Glutamatergic neuron (in vitro differentiated cells): ENCODE results near the gene STOML3. TPM values are rescaled to one million over a fixed set of nuclear protein-coding genes. Genes with fewer than 3 reads are reported as not detected.
A peak's percentile ranks its signal among the peaks of the same experiment; 100 is the strongest.

Experiments used
- DNase-seq: peaks from one replicate; pipeline ENCODE4 v3.0.0; 2022
- H3K27ac Mint-ChIP-seq: one replicate; pipeline ENCODE4 v1.8.0; 2020; ENCODE audit warnings: mild to moderate bottlenecking, mixed read lengths, inconsistent platforms; ENCODE audit not compliant: unreplicated experiment
- H3K27me3 Mint-ChIP-seq: one replicate; pipeline ENCODE4 v1.8.0; 2020; ENCODE audit warnings: mild to moderate bottlenecking, moderate library complexity, mixed read lengths, inconsistent platforms; ENCODE audit not compliant: unreplicated experiment
- H3K36me3 Mint-ChIP-seq: one replicate; pipeline ENCODE4 v1.8.0; 2020; ENCODE audit warnings: mild to moderate bottlenecking, mixed read lengths, inconsistent platforms; ENCODE audit not compliant: unreplicated experiment
- H3K4me1 Mint-ChIP-seq: one replicate; pipeline ENCODE4 v1.8.0; 2020; ENCODE audit warnings: mild to moderate bottlenecking, low read depth, mixed read lengths, inconsistent platforms; ENCODE audit not compliant: unreplicated experiment
- H3K4me3 Mint-ChIP-seq: one replicate; pipeline ENCODE4 v1.8.0; 2020; ENCODE audit warnings: mild to moderate bottlenecking, mixed read lengths, inconsistent platforms; ENCODE audit not compliant: unreplicated experiment
- H3K9me3 Mint-ChIP-seq: one replicate; pipeline ENCODE4 v1.8.0; 2020; ENCODE audit warnings: mild to moderate bottlenecking, moderate library complexity, mixed read lengths, inconsistent platforms; ENCODE audit not compliant: unreplicated experiment
- total RNA-seq: library from RNA; stranded (reverse); fragmentation: NEBNext Ultra II Directional; extraction: Animal tissue kit (Norgen Biotek cat#: 25700); gene quantifications from one replicate; pipeline ENCODE4 v1.2.1, GENCODE V29; 2021; ENCODE audit not compliant: unreplicated experiment
- TF ChIP-seq, protein P1 (sequence below): fragments of 200-600 bp; sonication (generic); IDR thresholded peaks from one replicate; pipeline ENCODE4 v1.5.0; 2021; ENCODE audit not compliant: partially characterized antibody, unreplicated experiment

The STOML3 gene
- total RNA-seq, 1 donor from 2014 or later: not detected

DNA sequence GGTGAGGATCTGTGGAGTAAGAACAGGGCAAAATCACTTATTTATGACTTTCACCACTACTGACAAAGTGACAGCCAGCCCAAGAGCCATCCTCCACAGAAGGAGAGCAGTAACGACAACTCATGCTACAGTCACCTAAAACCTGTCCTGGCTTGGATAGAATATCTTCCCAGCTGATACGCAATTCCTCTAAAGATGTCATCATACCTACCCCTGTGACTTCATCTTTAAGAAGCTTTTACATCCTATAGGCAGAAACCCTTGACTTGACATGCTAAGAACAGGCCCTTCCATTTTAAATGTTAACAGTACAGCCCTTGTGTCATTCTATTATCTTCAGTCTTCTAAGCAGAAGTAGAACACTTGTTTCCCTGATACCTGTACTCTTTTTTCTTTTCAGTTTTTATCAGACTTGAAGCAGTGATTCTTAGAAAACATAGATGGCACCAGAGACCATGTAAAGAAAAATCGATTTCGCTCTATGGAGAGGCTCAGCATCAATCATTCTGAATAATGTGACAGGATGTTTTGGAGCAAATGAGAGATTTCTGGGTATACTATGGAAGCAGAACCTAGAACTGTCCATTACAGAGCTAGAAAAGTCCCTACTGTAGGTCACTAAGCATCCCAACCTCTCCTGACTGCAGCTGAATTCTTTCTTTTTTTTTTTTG is 20.1 kb downstream of the STOML3 start:
- H3K9me3 Mint-ChIP-seq: no peaks in the 10 kb centered on the region
- no peak for DNase-seq
- no peak overlapping the region for H3K27ac Mint-ChIP-seq
- H3K4me3 Mint-ChIP-seq: no peak overlapping the region
- H3K4me1 Mint-ChIP-seq: peaks cover 1% of the 10 kb centered on the region
- H3K36me3 Mint-ChIP-seq: no peaks in the 10 kb centered on the region
- no peaks in the 10 kb centered on the region for H3K27me3 Mint-ChIP-seq
- TF ChIP-seq, protein P1, sequence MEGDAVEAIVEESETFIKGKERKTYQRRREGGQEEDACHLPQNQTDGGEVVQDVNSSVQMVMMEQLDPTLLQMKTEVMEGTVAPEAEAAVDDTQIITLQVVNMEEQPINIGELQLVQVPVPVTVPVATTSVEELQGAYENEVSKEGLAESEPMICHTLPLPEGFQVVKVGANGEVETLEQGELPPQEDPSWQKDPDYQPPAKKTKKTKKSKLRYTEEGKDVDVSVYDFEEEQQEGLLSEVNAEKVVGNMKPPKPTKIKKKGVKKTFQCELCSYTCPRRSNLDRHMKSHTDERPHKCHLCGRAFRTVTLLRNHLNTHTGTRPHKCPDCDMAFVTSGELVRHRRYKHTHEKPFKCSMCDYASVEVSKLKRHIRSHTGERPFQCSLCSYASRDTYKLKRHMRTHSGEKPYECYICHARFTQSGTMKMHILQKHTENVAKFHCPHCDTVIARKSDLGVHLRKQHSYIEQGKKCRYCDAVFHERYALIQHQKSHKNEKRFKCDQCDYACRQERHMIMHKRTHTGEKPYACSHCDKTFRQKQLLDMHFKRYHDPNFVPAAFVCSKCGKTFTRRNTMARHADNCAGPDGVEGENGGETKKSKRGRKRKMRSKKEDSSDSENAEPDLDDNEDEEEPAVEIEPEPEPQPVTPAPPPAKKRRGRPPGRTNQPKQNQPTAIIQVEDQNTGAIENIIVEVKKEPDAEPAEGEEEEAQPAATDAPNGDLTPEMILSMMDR: no peak

DNA sequence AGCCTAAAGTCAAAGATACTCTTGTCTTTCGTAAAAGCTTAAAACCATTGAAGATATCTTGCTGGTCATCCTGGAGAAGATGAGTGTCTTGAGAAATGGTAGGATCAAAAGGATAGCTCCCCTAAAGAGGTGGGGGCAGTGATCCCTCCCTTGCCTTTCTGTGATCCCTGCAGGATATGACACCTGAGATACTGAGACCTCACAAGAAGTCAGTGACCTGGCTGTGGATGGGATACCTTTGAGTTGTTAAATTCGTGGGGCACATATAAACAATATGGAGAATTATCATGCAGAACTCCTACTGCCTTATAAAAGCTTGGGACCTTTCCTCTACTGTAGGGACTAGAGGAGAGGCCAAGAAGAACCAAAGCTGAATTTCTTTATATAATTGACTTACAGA is 21.4 kb downstream of the STOML3 start:
- H3K27ac Mint-ChIP-seq: no peak overlapping the region
- DNase-seq: no peak
- TF ChIP-seq, protein P1: no peak
- no peaks in the 10 kb centered on the region for H3K27me3 Mint-ChIP-seq
- no peak overlapping the region for H3K4me3 Mint-ChIP-seq
- no peaks in the 10 kb centered on the region for H3K36me3 Mint-ChIP-seq
- H3K4me1 Mint-ChIP-seq: peaks cover 1% of the 10 kb centered on the region
- no peaks in the 10 kb centered on the region for H3K9me3 Mint-ChIP-seq

DNA sequence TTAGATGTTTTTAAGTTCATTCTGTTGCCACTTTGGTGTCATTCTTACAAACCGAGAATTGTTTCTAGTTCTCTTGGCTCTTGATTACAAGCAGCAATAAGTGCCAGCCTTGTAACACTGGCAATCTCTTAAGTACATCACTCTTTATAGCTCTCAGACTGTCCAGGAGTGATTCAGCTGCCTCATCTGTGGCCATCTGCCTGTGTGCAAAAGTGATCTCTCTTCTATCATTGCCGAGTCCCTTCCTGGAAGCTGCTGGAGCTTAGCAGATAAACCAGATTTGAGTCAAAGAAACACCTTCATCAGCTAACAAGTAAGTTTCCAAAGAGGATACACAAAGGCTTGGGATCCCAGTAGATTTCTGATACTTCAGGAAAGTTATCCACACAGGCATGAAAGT is 23.2 kb downstream of the STOML3 start:
- no peaks in the 10 kb centered on the region for H3K9me3 Mint-ChIP-seq

DNA sequence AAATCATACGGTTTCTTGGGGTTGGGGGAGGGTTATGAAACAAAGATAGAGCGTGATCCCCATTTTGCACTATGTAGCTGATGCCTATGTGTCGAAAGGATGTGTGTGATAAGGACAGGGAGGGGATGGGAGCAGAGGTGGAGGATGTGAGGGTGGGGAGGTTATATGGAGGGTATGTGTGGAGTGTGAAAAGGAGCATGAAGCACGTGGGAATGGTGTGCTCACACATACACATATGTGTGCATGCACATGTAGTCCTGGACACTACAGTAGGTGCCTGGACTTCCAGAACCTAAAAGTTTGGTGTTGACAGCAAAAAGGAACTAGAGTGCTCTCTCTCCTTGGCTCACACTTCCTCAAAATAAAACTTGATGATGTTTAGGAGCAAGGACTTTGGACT is 25.4 kb downstream of the STOML3 start:
- no peak overlapping the region for H3K4me3 Mint-ChIP-seq
- TF ChIP-seq, protein P1: no peak
- H3K4me1 Mint-ChIP-seq: peaks cover 1% of the 10 kb centered on the region
- DNase-seq: no peak
- H3K36me3 Mint-ChIP-seq: no peaks in the 10 kb centered on the region
- H3K27ac Mint-ChIP-seq: no peak overlapping the region
- H3K9me3 Mint-ChIP-seq: no peaks in the 10 kb centered on the region
- H3K27me3 Mint-ChIP-seq: no peaks in the 10 kb centered on the region

More for the DNA sequence above, 23.2 kb downstream of the STOML3 start:
- no peaks in the 10 kb centered on the region for H3K36me3 Mint-ChIP-seq
- H3K27ac Mint-ChIP-seq: no peak overlapping the region
- TF ChIP-seq, protein P1: no peak
- H3K4me3 Mint-ChIP-seq: no peak overlapping the region
- H3K4me1 Mint-ChIP-seq: peaks cover 1% of the 10 kb centered on the region
- peak; percentile 46 for DNase-seq
- no peaks in the 10 kb centered on the region for H3K27me3 Mint-ChIP-seq

DNA sequence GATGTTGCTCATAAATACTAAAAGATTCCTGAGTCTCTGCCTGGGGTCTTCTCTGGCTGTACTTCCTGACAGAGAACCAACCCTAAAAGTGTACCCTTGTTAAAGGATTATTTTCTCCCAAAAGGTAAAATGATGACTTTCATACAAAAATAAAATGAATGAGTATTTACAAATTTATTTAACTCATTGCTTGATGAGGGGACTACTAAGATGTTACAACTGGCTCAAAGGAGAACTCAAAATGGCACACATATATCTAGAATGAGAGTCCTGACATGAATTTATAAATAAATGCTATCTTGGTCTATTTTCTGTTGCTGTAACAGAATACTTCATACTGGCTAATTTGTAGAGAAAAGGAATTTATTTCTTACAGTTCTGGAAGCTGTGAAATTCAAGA is 30.5 kb downstream of the STOML3 start:
- TF ChIP-seq, protein P1: no peak
- Mint-ChIP-seq H3K36me3 (peaks cover 7% of the 10 kb centered on the region), H3K4me1 (no peaks in the 10 kb centered on the region), H3K4me3 (no peak overlapping the region), H3K27ac (no peak overlapping the region), H3K9me3 (peaks cover 2% of the 10 kb centered on the region), H3K27me3 (no peaks in the 10 kb centered on the region)
- DNase-seq: no peak
